Right lobe of liver (tissue), 4 donors: ENCODE data around the gene CUL9.

Source experiments
- POLR2A ChIP-seq: fragments of 450-650 bp; IDR thresholded peaks from one replicate; pipeline ENCODE4 v1.6.1; 2017; ENCODE audit warnings: antibody characterized with exemption, mild to moderate bottlenecking
- TF ChIP-seq, protein P1 (sequence below), 4 donors: fragments of 200-600 bp in 3 of 4; fragments of 450-650 bp in 1 of 4; IDR thresholded peaks; one replicate each; pipeline versions ENCODE4 v1.5.1 to v1.8.0; 2016 to 2022; ENCODE audit warnings: antibody characterized with exemption in 4 of 4, mild to moderate bottlenecking in 2 of 4
- donor health status: DM: no; HTN: no; CAD: no.
- donor health status: DM: no; HTN: no; CAD: no.
- donor health status: DM: no; HTN: yes; CAD: no.

DNA sequence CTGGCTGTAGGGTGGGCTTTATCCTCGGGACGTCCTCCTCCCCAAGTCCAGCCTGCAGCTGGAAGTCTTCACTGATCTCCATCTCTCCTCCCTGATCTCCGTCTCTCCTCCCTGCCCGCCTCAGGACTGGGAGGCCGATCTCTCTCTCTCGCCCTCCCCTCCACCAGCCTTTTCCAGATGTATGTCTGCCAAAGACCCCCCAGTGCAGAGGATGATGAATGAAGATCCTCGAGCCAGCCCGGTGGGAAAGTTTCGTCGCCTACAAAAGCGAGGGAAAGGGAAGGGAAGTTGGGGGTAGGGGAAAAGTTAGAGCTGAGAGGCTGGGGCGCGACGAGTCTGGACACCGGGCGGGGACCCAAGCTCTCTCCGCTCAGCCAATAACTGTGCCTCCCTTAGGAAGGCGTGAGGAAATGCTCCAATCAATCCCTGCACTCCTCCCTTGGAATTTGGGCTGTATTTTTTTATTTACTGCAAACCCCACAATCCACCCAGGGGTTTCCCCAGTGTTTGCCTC lies 11.5 kb upstream of the CUL9 start:
- TF ChIP-seq, protein P1, sequence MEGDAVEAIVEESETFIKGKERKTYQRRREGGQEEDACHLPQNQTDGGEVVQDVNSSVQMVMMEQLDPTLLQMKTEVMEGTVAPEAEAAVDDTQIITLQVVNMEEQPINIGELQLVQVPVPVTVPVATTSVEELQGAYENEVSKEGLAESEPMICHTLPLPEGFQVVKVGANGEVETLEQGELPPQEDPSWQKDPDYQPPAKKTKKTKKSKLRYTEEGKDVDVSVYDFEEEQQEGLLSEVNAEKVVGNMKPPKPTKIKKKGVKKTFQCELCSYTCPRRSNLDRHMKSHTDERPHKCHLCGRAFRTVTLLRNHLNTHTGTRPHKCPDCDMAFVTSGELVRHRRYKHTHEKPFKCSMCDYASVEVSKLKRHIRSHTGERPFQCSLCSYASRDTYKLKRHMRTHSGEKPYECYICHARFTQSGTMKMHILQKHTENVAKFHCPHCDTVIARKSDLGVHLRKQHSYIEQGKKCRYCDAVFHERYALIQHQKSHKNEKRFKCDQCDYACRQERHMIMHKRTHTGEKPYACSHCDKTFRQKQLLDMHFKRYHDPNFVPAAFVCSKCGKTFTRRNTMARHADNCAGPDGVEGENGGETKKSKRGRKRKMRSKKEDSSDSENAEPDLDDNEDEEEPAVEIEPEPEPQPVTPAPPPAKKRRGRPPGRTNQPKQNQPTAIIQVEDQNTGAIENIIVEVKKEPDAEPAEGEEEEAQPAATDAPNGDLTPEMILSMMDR (IDR thresholded peaks at IDR 0.05) = no peak
- TF ChIP-seq POLR2A = no peak
